CD4-positive, alpha-beta T cell treated with Interferon alpha-2 for 1 hour (primary cell): Measurements from ENCODE around the gene CTSC.
"Not testable (repeated sequence)": the region's sequence is repeated elsewhere in the genome, so short reads cannot be mapped to it uniquely, and the experiment has no call there.

Source experiments
- DNase-seq, 2 donors: peaks; one replicate each; pipeline ENCODE4 v3.0.0-alpha.2; 2020 to 2022

Gene CTSC

DNA sequence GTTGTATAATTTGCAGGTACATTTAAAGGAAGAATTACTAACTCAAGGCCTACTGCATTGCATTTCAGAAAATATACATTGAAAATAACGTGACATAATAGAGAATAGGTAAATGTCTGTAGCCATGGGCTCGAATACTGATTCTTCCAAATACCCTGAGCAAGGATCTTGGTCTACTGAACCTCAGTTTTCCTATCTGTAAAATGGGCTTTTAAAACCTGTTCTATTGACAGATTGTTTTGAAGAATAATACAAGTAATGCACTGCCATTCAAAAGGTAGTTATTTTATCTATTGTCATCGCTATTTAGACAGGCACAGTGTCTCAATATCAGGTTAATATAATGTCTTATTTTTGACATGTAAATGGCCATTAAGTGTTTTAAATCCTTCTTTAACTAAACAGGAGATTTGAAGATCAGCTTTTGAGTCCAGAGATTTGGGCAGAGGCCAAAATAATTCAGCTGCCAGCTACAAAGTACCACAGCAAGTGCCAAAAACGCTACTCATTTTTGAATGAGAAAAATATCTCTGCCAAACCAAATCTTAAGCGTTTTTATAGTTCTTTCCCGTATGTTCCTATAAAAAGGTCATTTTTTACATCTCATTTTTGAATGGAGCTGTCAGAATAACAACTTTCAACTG lies 56.7 kb downstream of the CTSC start:
- DNase-seq: no peak

- no peak for DNase-seq
Observed at GRCh38 chr11:88277349-88277915, 60.1 kb downstream of the CTSC start.

- DNase-seq: no peak
Observed at GRCh38 chr11:88275636-88276035, 61.9 kb downstream of the CTSC start.

- no peak for DNase-seq
Observed at GRCh38 chr11:88266919-88267318, 70.6 kb downstream of the CTSC start.

DNA sequence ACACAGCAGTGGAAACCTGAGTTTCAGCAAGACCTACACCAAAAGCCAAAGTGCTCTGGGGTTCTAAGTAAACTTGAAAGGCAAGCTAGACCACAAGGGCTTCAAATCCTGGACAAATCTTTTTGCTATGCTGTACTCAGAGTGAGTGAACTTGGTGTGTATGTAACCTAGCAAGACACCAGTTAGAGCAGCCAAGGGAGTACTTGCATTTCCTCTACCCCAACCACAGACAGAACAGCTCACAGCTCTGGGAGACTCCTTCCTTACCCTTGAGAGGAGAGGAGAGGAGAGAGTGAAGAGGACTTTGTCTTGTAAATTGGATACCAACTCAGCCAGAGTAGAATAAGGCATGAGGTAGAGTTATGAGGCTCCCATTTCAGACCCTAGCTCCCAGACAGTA lies 71.4 kb downstream of the CTSC start:
- DNase-seq: no peak

- DNase-seq: no peak
Observed at GRCh38 chr11:88259431-88259830, 78.1 kb downstream of the CTSC start.

DNA sequence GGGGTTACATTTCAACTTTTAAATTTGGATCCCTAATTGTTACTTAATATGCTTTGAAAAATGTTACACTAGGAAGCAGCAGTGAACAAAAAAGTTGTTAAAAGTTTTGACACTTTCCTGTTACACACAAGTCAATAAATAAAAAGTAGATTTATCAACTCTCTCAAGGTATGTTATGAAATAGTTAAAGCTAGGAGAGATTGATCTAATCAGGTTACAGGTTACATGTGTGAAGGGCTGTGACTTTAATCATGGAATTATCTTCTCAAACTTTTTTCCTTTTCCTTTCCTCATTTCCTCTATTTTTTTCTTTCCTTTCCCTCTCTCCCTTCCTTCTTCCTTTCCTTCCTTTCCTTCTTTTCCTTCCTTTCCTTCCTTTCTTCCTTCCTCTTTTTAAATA lies 85.3 kb downstream of the CTSC start:
- DNase-seq: no peak

- no peak for DNase-seq
Observed at GRCh38 chr11:88250566-88251242, 86.8 kb downstream of the CTSC start.

DNA sequence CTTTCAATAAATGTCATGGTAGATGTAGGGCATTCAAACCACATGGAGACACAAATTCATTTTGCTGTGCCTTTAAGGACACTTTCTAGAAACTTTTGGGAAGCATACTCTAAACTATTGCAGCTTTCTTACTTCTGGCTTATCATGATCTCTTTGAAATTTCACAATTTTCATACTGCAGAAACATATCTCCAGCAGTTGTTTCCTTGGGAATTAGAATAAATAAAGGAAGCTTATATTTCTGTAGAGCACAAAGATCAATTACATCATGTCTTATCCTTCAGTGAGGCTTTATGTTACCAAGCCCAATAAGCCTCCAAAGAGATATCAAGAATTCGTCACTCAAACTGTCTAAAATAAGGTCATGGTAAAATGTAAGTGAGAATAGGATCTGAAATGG lies 87.8 kb downstream of the CTSC start:
- no peak for DNase-seq

- DNase-seq: no peak
Observed at GRCh38 chr11:88246696-88247095, 90.8 kb downstream of the CTSC start.

DNA sequence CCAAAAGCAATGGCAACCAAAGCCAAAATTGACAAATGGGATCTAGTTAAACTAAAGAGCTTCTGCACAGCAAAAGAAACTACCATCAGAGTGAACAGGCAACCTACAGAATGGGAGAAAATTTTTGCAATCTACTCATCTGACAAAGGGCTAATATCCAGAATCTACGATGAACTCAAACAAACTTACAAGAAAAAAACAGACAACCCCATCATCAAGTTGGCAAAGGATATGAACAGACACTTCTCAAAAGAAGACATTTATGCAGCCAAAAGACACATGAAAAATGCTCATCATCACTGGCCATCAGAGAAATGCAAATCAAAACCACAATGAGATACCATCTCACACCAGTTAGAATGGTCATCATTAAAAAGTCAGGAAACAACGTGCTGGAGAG lies 92.0 kb downstream of the CTSC start:
- not testable (repeated sequence) for DNase-seq
